HG03575 (cell line): Measurements from ENCODE around the gene DENND1A.
"Not testable (repeated sequence)": the region's sequence is repeated elsewhere in the genome, so short reads cannot be mapped to it uniquely, and the experiment has no call there.

Experiments
- ATAC-seq: cut with Tn5 transposase; IDR thresholded peaks from one replicate; pipeline ENCODE4 v1.9.1; 2021; ENCODE audit not compliant: unreplicated experiment, insufficient number of reproducible peaks, low FRiP score; ENCODE audit errors: extremely low read depth

DENND1A gene

GRCh38 chr9:123453831-123454321 lies 476.1 kb downstream of the DENND1A start:
- ATAC-seq = no peak

- ATAC-seq = no peak
Observed at GRCh38 chr9:123453076-123453667, 476.8 kb downstream of the DENND1A start.

- ATAC-seq = no peak
Observed at GRCh38 chr9:123450996-123451395, 478.9 kb downstream of the DENND1A start.

- no peak for ATAC-seq
Observed at GRCh38 chr9:123450098-123450770, 479.7 kb downstream of the DENND1A start.

GRCh38 chr9:123447934-123448646 lies 481.8 kb downstream of the DENND1A start:
- no peak for ATAC-seq

GRCh38 chr9:123445981-123446610 lies 483.8 kb downstream of the DENND1A start:
- no peak for ATAC-seq

- ATAC-seq = no peak
Observed at GRCh38 chr9:123445116-123445515, 484.8 kb downstream of the DENND1A start.

- no peak for ATAC-seq
Observed at GRCh38 chr9:123441769-123442168, 488.2 kb downstream of the DENND1A start.

- no peak for ATAC-seq
Observed at GRCh38 chr9:123440256-123440655, 489.7 kb downstream of the DENND1A start.

GRCh38 chr9:123438821-123439220 lies 491.1 kb downstream of the DENND1A start:
- no peak for ATAC-seq

- ATAC-seq = no peak
Observed at GRCh38 chr9:123438321-123438720, 491.6 kb downstream of the DENND1A start.

- no peak for ATAC-seq
Observed at GRCh38 chr9:123437201-123437600, 492.7 kb downstream of the DENND1A start.

- no peak for ATAC-seq
Observed at GRCh38 chr9:123435471-123435870, 494.5 kb downstream of the DENND1A start.

- no peak for ATAC-seq
Observed at GRCh38 chr9:123434619-123435240, 495.2 kb downstream of the DENND1A start.

GRCh38 chr9:123432331-123433236 lies 497.3 kb downstream of the DENND1A start:
- no peak for ATAC-seq

GRCh38 chr9:123431581-123431980 lies 498.3 kb downstream of the DENND1A start:
- ATAC-seq = no peak

GRCh38 chr9:123428450-123428849 lies 501.5 kb downstream of the DENND1A start:
- not testable (repeated sequence) for ATAC-seq

- no peak for ATAC-seq
Observed at GRCh38 chr9:123426406-123426805, 503.5 kb downstream of the DENND1A start.
